GM21423 (cell line): ENCODE results near the gene CTNNA3.
"Not testable (repeated sequence)": the region's sequence is repeated elsewhere in the genome, so short reads cannot be mapped to it uniquely, and the experiment has no call there.

ENCODE experiments used
- ATAC-seq: cut with Tn5 transposase; IDR thresholded peaks from one replicate; pipeline ENCODE4 v1.9.1; 2021; ENCODE audit warnings: mild to moderate bottlenecking, moderate library complexity; ENCODE audit not compliant: unreplicated experiment

Gene CTNNA3

GRCh38 chr10:67261300-67261797, 434.6 kb downstream of the CTNNA3 start:
- ATAC-seq = no peak

- ATAC-seq = no peak
Observed at GRCh38 chr10:67259319-67259929, 436.6 kb downstream of the CTNNA3 start.

- ATAC-seq = no peak
Observed at GRCh38 chr10:67257427-67258144, 438.4 kb downstream of the CTNNA3 start.

GRCh38 chr10:67257018-67257417, 439.0 kb downstream of the CTNNA3 start:
- no peak for ATAC-seq

GRCh38 chr10:67250686-67251085, 445.3 kb downstream of the CTNNA3 start:
- ATAC-seq = no peak

GRCh38 chr10:67246066-67246555, 449.9 kb downstream of the CTNNA3 start:
- ATAC-seq = no peak

GRCh38 chr10:67242528-67242927, 453.5 kb downstream of the CTNNA3 start:
- no peak for ATAC-seq

- ATAC-seq = no peak
Observed at GRCh38 chr10:67241451-67241850, 454.5 kb downstream of the CTNNA3 start.

GRCh38 chr10:67239864-67240497, 456.0 kb downstream of the CTNNA3 start:
- ATAC-seq = no peak

GRCh38 chr10:67230680-67231500, 465.1 kb downstream of the CTNNA3 start:
- ATAC-seq = not testable (repeated sequence)

- ATAC-seq = no peak
Observed at GRCh38 chr10:67225226-67225625, 470.8 kb downstream of the CTNNA3 start.

- ATAC-seq = no peak
Observed at GRCh38 chr10:67224553-67224952, 471.4 kb downstream of the CTNNA3 start.

- no peak for ATAC-seq
Observed at GRCh38 chr10:67222934-67223333, 473.1 kb downstream of the CTNNA3 start.

- no peak for ATAC-seq
Observed at GRCh38 chr10:67221939-67222494, 474.0 kb downstream of the CTNNA3 start.

GRCh38 chr10:67211680-67212079, 484.3 kb downstream of the CTNNA3 start:
- ATAC-seq = no peak

- ATAC-seq = not testable (repeated sequence)
Observed at GRCh38 chr10:67207923-67208322, 488.1 kb downstream of the CTNNA3 start.

GRCh38 chr10:67200913-67201564, 495.0 kb downstream of the CTNNA3 start:
- ATAC-seq = no peak

- no peak for ATAC-seq
Observed at GRCh38 chr10:67175354-67175753, 520.6 kb downstream of the CTNNA3 start.

GRCh38 chr10:67173787-67174186, 522.2 kb downstream of the CTNNA3 start:
- ATAC-seq = no peak

- no peak for ATAC-seq
Observed at GRCh38 chr10:67171970-67172369, 524.0 kb downstream of the CTNNA3 start.
